Mucosa of stomach (tissue), 1 donor: Measurements from ENCODE around the gene GABRA4.

ENCODE experiments used
- H3K27me3 ChIP-seq: one replicate; pipeline ENCODE4 v1.7.0; 2013; ENCODE audit warnings: mild to moderate bottlenecking, low read length; ENCODE audit not compliant: control insufficient read depth, insufficient read depth
- H3K36me3 ChIP-seq: one replicate; pipeline ENCODE4 v1.7.0; 2013; ENCODE audit warnings: low read length; ENCODE audit not compliant: control insufficient read depth, insufficient read depth
- H3K4me1 ChIP-seq: one replicate; pipeline ENCODE4 v1.7.0; 2013; ENCODE audit warnings: mild to moderate bottlenecking, low read length; ENCODE audit not compliant: control insufficient read depth, insufficient read depth
- H3K4me3 ChIP-seq: one replicate; pipeline ENCODE4 v1.7.0; 2013; ENCODE audit warnings: low read length
- H3K9ac ChIP-seq: one replicate; pipeline ENCODE4 v1.7.0; 2013; ENCODE audit warnings: mild to moderate bottlenecking, low read length, moderate library complexity
- H3K9me3 ChIP-seq: one replicate; pipeline ENCODE4 v1.7.0; 2013; ENCODE audit warnings: mild to moderate bottlenecking, low read length, moderate library complexity; ENCODE audit not compliant: control insufficient read depth
- donor health status: Pancreatic carcinoma.

The GABRA4 gene

DNA sequence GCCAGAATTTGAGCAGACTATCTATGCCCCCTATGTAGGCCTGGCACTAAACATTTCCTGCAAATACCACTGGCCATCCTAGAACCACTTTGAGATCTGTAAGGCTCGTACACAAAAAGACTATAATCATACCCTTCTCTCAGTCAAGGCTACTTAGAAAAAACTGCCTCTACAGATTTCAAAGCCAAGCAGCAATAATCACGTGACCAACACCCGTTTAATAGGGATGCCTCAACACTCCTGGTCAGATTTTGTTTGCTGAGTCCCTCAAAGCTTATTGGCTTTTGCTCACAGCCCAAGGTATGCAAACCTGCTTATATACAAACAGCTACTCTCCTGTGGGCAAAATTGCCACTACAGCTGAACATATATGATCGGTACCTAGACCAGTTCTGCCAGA lies 85.2 kb downstream of the GABRA4 start:
- Histone ChIP-seq H3K4me1 (no peaks in the 10 kb centered on the region), H3K9ac (no peak overlapping the region), H3K27me3 (no peaks in the 10 kb centered on the region), H3K9me3 (no peaks in the 10 kb centered on the region), H3K36me3 (no peaks in the 10 kb centered on the region), H3K4me3 (no peak overlapping the region)

DNA sequence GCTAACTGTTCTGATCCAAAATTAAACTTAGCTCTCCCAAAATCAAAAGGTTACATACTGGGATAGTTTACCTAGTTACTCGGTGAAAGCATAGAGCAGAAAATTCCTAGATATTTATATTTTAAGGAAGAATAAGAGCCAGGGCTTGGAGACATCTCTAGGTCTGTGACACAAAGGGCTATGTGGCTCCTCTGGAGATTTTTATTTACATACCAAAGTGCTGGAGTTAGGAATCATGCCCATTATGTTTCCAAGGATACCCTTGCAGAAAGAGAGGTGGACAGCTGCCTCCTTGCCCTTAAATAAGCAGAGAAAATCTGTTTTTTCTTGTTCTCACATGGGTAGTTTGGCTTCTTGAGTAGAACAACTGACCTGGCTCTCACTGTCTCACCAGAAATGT lies 93.3 kb downstream of the GABRA4 start:
- H3K9me3 ChIP-seq: no peaks in the 10 kb centered on the region
- no peaks in the 10 kb centered on the region for H3K36me3 ChIP-seq
- H3K27me3 ChIP-seq: no peaks in the 10 kb centered on the region
- H3K4me1 ChIP-seq: no peaks in the 10 kb centered on the region
- no peak overlapping the region for H3K9ac ChIP-seq
- no peak overlapping the region for H3K4me3 ChIP-seq

GRCh38 chr4:46894826-46895225 lies 98.6 kb downstream of the GABRA4 start:
- Histone ChIP-seq H3K27me3 (no peaks in the 10 kb centered on the region), H3K4me1 (no peaks in the 10 kb centered on the region), H3K9ac (no peak overlapping the region), H3K9me3 (no peaks in the 10 kb centered on the region), H3K36me3 (no peaks in the 10 kb centered on the region), H3K4me3 (no peak overlapping the region)

GRCh38 chr4:46890056-46890455 lies 103.3 kb downstream of the GABRA4 start:
- Histone ChIP-seq H3K36me3 (no peaks in the 10 kb centered on the region), H3K4me3 (no peak overlapping the region), H3K9ac (no peak overlapping the region), H3K4me1 (no peaks in the 10 kb centered on the region), H3K27me3 (no peaks in the 10 kb centered on the region), H3K9me3 (no peaks in the 10 kb centered on the region)

- Histone ChIP-seq H3K4me1 (no peaks in the 10 kb centered on the region), H3K9me3 (no peaks in the 10 kb centered on the region), H3K9ac (no peak overlapping the region), H3K36me3 (no peaks in the 10 kb centered on the region), H3K4me3 (no peak overlapping the region), H3K27me3 (no peaks in the 10 kb centered on the region)
These were observed 104.0 kb downstream of the GABRA4 start for GRCh38 chr4:46889410-46889809.

DNA sequence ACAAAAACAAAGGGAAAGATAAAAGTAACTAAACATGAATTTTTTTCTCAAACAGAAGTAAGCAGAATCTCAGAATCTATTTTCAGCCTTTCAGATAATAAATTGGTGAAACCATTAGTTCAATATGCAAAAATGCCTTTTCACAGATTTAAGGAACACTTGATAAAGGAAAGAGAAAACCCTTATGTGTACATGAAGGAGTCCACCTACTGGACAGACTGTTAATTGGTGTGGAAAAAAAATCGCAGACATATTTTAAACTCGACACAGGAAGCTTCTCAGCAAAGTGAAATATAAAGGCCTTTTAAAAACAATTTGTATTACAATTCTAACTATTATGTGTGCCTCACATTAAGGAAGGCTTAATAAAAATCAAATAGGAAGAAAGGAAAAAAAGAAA lies 106.7 kb downstream of the GABRA4 start:
- H3K4me3 ChIP-seq: no peak overlapping the region
- H3K9me3 ChIP-seq: no peaks in the 10 kb centered on the region
- no peaks in the 10 kb centered on the region for H3K27me3 ChIP-seq
- no peaks in the 10 kb centered on the region for H3K36me3 ChIP-seq
- H3K9ac ChIP-seq: no peak overlapping the region
- H3K4me1 ChIP-seq: no peaks in the 10 kb centered on the region

DNA sequence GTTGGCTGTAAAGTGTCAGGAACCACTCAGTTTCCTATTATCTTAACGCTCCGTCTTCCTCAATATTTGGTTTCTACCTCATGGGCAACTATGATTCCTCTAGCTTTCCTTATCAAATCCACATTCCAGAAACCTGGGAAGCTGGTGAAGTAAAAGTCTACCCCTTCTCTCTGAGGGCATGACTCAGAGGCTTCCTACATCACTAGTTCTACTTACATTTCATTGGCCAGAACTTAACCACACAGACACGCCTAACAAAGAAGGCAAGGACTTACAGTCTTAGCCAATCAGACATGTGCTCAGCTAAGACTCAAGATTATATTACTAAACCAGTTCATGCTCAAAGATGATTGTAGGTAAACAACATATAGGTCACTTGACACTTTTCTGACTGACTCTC lies 114.7 kb downstream of the GABRA4 start:
- H3K9ac ChIP-seq: no peak overlapping the region
- no peaks in the 10 kb centered on the region for H3K27me3 ChIP-seq
- H3K4me1 ChIP-seq: no peaks in the 10 kb centered on the region
- no peak overlapping the region for H3K4me3 ChIP-seq
- no peaks in the 10 kb centered on the region for H3K9me3 ChIP-seq
- H3K36me3 ChIP-seq: no peaks in the 10 kb centered on the region

DNA sequence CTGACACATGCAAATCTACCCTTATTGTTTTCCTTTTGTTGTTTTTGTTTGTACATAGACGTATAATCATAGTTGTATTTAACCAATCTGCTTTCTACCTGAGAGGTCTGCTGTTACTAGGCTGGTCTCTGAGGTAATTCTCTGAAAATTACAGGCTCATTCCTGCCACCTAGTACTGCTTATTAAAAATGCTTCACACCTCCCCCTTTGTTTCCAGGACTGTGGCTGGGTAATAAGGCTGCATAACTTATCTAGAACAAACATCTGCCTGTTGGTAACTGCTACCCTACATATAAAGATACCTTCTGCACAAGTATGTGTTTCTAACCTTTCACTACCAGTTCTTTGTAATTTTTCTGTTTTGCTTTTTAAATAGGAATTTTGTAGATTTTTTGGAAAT lies 118.6 kb downstream of the GABRA4 start:
- no peaks in the 10 kb centered on the region for H3K4me1 ChIP-seq
- no peaks in the 10 kb centered on the region for H3K9me3 ChIP-seq
- no peak overlapping the region for H3K4me3 ChIP-seq
- H3K36me3 ChIP-seq: no peaks in the 10 kb centered on the region
- no peaks in the 10 kb centered on the region for H3K27me3 ChIP-seq
- no peak overlapping the region for H3K9ac ChIP-seq

GRCh38 chr4:46870411-46870810 lies 123.0 kb downstream of the GABRA4 start:
- no peak overlapping the region for H3K4me3 ChIP-seq
- H3K27me3 ChIP-seq: no peaks in the 10 kb centered on the region
- H3K9me3 ChIP-seq: no peaks in the 10 kb centered on the region
- no peaks in the 10 kb centered on the region for H3K4me1 ChIP-seq
- H3K9ac ChIP-seq: no peak overlapping the region
- no peaks in the 10 kb centered on the region for H3K36me3 ChIP-seq
